Stimulated activated CD8-positive, alpha-beta memory T cell treated with anti-CD3 and anti-CD28 coated beads, Interleukin-15, amount 100 ng/mL, for 4 hours (primary cell): ENCODE results near the gene YIF1A.
"Not testable (repeated sequence)": the region's sequence is repeated elsewhere in the genome, so short reads cannot be mapped to it uniquely, and the experiment has no call there.

Experiments used
- DNase-seq, 2 donors: peaks; one replicate each; pipeline ENCODE4 v3.0.0-alpha.2; 2020; ENCODE audit warnings: low read depth in 2 of 2

Gene YIF1A

DNA sequence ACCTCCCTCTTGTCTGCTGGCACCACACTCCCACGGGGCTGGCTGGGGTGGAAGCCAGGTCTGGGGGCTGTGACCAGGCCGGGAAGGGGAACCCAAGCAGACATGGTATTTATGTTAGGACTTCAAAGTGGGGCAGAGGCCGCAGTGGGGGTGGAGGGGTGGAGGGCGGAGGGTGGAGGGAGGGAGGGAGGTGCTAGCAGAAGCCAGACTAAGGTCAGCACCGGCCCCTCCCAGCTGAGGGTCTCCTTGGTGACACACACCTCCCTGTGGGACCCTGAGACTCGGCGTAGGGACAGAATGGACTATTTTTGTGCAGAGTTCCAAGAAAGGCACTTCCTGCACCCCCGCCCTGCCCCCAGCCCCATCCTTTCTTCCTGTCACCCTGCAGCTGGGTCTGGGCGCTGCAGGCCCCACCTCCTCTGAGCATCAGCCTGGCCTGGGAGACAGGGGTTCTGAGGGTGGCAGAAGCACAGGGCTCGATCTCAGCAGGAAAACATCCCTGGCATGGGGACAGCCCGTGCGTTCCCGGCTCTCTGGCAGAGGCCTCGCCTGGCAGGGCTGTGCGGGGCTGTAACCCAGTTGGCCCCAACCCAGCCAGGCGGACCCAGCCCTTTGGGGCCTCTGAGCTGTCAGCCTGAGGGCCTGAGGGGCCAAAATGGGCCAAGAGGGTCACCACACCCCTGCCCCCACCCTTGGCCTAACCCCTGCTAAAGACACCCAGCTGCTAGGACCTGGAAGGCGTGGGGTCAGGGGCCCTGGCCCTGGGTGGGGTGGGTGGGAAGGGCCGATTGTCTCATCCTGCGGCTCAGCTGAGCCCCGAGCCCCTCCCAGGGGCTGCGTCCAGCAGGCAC lies 37.5 kb upstream of the YIF1A start:
- no peak for DNase-seq

DNA sequence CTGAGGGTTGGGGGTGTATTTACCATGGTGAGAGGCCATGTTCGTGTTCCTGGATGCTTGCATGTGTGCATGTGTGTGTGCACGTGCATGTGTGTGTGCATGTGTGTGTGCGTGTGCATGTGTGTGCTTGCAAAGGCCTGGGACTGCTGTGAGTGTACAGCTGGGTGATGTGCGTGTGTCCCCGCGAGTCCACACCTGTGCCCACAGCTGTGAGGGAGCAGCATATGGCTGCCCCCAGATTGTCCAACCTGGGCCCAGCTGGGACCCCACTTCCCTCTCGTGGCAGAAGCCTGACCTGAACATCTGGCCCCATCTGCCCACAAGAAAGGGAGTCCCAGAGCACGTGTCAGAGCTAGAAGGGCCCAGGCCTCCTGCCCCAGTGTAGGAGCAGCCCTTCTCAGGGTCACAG lies 36.3 kb upstream of the YIF1A start:
- no peak for DNase-seq

DNA sequence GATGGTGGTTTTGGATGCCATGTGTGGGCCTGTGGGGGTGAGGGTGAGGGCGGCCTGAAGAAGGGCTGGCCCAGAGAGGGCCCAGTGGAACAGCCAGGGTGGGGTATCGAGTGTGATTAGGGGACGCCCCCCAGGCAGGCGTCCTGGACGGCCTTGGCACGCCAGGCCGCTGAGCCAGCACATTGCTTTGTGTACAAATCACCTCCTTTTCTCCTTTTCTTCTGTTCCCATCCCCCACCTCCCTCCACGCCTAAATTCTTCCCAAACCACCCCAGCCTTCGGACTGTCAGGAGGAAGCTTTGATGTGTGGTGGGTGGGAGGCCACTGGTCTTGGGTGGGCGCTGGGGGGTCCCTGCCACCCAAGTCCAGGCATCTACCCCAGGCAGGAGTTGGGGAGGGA lies 35.7 kb upstream of the YIF1A start:
- no peak for DNase-seq

DNA sequence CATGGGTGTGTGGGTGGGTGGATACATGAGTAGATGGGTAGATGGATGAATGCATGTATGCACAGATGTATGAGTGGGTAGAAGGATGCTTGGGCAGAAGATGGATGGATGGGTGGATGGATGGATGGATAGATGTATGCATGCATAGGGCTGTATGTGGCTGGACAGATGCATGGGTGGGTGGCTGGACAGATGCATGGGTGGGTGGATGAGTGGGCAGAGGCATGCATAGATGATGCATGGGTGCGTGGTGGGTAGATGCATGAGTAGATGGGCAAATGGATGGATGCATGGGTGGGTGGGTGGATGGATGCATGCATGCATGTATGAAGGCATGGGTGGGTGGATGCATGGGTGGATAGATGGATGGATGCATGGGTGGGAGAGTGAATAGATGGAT lies 34.7 kb upstream of the YIF1A start:
- DNase-seq = no peak

DNA sequence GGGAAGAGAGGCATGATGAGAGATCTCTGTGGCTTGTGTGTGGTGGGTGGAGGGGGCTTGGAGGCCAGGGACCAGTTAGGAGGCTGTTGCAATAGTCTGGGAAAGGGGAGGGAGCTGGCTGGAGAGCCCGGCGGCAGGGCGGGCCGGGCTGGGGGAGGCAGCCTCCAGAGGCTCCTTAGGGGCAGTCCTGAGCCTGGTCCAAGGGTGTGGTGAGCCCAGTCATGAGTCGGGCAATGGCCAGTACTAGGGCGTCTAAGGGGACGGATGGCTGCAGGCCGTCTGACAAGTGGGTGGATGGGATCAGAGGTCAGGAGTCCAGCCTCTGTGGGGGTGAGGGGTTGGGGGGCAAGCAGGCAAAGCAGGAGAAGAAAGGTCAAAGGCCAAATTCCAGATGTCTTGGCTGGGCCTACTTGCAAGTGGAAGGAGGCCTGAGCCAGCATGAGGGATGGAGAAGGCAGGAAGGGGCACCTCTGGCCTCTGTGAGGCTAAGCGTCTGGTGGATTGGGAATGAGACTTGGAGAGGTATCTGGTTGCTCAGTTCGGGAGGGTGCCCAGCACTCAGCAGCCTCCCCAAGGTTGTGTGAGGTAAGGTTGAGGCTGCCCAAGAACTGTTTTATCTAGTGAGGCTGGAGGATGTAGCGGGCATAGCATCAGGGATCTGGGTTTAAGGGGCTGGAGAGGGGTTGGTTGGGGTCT lies 33.9 kb upstream of the YIF1A start:
- DNase-seq = no peak

DNA sequence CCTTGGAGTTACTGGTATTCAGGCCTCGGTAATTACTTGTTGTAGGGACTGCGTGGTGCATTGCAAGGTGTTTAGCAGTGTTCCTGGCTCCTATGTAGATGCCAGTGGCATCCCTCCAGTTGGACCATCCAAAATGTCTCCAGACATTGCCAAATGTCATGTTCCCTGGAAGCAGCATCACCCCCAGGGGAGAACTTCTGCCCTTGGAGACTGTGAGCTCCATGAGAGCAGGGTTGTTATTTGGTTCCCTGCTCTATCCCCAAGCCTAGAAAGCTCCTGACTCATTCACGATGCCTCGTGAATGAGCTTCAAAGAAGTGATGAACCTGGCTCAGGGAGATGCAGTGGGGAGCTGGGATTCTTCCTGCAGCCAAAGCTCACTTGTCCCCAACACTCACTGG lies 32.7 kb upstream of the YIF1A start:
- DNase-seq = no peak

DNA sequence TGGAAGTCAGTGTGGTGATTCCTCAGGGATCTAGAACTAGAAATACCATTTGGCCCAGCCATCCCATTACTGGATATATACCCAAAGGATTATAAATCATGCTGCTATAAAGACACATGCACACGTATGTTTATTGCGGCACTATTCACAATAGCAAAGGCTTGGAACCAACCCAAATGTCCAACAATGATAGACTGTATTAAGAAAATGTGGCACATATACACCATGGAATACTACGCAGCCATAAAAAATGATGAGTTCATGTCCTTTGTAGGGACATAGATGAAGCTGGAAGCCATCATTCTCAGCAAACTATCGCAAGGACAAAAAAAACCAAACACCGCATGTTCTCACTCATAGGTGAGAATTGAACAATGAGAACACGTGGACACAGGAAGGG lies 31.8 kb upstream of the YIF1A start:
- DNase-seq = not testable (repeated sequence)

DNA sequence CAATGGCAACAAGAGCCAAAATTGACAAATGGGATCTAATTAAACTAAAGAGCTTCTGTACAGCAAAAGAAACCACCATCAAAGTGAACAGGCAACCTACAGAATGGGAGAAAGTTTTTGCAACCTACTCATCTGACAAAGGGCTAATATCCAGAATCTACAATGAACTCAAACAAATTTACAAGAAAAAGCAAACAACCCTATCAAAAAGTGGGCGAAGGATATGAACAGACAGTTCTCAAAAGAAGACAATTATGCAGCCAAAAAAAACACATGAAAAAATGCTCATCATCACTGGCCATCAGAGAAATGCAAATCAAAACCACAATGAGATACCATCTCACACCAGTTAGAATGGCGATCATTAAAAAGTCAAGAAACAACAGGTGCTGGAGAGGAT lies 31.3 kb upstream of the YIF1A start:
- DNase-seq = not testable (repeated sequence)

DNA sequence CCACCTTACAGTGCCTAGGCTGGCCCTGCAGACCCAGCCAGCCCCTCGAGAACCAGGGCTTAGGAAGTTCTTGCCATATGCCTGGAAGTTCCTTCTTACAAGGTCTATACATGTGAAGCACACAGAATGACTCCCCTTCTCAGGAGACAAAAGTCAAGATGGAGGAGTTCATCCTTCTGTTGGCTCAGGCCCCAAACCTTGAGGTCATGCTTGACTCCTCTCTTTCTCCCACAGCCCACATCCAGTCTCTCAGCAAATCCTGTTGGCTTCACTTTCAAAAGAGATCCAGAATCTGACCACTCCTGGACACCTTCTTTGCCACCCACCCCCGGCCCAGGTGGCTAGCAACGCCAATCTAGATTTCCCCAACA lies 29.6 kb upstream of the YIF1A start:
- no peak for DNase-seq

DNA sequence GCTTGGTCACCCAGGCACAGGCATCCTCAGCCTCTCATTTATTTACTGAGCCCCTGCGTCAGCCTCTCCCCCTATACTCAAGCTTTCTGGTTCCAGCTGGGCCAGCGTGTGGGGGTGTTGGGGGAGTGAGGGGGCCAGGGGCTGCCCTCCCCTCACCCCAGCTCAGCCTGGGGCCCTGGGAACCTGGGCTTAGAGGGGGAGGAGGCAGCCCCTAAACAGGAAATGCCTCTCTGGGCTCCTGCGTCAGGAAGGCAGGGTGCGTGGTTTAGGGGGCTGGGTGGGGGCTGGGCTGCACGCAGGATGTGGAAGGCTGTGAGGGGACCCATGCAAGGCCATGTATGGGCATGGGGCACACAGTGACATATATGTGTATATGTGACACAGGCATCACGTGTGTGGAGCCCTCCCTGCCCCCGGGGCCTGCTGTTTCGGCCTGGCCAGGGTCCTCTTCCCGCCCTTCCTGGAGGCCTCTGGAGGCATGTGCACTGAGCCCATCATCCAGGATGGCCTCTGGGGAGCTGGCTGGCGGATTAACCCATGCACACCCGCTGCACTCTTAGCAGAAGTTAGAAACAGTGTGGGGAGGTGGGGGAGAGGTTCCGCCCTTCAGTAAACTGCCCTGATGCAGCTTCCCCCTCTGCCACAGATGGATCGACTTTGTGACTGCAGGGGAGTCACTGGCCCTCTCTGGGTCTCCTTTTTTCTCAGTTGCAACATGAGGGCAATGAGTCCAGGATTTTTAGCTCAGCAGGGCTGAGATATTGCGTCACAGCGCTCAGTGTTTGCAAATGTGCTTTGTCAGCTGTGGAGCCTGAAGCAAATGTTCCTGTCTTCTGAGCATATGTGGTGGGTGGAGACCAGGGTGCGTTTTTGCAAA lies 29.0 kb upstream of the YIF1A start:
- DNase-seq = peak in 1 of 2 donors; percentile 34

DNA sequence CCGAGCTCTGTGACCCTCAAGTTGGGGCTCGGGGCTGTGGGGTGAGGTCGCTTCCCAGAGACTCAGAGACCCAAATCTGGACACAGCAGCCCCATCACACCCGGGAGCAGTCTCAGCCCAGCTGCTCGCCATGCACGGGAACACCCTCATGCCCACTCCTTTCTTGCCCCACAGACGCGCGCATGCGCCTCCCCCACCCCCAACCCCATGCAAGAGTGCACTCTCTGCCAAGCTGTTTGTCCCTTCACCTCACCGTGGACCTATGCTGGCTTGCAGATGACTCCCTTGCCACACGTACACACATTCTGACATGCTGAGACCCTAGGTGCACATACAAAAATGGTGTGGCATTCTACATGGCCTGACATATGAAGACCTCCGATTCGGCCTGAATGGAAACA lies 28.4 kb upstream of the YIF1A start:
- no peak for DNase-seq

DNA sequence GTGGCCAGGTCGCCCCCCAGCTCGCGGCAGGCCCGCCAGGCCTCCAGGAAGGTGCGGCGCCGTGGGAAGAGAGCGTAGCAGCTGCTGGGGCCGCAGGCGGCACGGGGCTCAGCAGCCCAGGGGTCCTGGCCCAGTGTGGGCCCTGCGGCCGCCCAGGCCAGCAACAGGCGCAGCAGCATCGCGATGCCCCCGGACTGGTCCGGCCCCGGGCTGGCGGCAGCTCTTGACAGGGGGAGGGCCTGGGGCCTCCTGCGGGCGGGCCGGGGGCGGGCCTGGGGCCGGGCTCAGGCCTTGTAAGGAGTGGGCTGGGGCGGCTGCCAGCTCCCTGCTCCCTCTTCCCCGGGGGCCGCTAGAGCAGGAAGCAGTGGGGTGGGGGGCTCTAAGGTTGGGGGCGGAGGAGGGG lies 27.9 kb upstream of the YIF1A start, which contains the start of gene CD248:
Gene CD248, minus strand, starts transcription at position 196 of the 403 bp plus-strand sequence. Its CDS starts 17 bp downstream, at position 179.
- DNase-seq = no peak

DNA sequence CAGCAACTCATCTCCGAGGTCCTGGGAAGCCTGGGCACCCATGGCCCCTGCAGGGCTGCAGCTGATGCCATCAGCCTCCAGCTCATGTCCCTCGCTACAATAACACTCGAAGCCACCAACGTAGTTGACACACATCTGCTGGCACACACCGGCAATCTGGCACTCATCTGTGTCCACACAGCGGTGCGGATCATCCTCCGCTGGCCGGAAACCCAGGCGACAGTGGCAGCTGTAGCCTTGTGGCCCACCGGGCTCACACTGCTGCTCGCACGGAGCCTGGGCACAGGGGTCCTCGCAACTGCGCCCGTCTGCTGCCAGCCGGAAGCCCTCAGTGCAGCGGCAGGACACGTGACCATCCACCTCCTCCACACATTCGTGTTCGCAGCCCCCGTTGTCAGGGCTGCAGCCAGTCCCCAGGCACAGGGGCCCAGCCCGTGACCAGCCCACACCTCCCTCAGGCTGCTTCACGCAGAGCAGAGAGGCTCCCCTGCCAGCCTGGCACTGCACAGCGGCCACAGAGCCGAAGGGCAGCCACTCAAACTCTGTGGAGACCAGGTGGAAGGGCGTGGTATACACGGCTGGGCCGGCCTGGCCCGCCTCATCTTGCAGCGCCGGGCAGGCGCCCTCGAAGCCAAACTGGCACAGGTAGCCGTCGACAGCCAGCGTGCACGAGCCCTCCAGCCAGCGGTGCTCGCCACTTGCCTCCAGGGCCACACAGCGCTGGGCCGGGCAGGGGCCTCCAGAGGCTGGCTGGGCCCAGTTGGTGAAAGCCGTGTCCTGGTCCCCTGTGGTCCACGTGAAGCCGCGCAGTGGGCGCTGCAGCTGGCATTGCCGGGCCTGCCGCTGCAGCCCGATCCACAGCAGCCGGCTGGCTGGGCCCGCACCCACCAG lies 27.2 kb upstream of the YIF1A start:
- no peak for DNase-seq

DNA sequence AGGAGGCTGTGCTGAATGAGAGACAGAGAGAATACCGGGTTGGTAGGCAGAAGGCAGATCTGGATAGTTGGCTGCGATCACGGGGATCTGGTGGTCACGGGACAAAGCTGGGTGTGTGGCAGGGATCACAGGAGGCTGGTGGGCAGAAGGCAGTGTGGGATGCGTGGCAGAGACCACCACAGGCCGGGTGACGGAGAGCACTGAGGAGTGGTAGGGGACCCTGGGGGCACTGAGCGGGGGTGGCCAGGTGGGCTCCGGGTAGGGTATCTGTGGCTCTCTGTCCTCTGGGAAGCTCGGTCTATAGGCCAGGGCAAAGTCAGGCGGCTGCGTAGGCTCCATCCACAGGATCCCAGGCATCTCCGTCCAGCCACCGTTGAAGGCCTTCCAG lies 26.5 kb upstream of the YIF1A start:
- no peak for DNase-seq

DNA sequence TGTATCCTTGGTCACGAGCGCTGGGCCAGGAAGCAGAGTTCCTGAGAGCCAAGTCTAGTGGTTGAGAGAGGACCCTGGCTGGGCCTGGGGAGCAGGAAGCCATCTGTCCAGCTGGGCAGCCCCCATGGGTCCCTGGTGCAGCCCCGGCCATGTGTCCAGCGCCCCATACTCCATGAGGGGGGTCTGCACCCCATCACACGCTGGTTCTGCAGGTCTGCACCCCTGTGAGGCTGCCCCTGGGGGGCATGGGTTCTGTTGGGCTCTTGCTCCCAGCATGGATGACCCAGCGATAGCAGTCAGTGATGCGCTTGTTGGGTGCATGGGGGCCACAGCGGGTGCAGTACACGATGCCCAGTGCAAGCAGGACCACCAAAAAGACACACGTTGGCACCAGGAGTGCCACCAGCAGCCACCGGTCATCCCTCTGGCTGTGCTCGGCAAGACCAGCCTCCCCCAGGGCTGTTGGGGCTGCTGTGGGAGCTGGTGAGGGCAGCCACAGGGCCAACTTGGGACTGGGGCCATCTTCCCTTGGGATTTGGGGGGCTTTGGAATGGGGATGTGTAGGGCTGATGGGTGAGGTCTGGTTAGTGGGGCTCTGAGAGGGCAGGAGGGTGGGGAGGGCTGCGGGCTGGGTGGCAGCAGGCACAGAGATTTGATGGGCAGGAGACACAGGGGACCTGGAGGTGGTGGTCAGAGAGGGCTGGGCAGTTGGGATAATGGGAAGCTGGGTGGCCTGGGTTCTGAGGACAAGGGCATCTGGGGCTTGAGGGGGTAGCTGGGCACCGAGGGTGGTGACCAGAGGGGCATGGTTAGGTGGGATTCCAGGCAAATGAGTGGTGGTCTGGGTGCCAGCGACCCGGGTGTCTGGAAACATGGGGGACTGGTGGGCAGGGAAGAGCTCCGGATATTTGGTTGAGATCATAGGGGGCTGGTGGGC lies 25.9 kb upstream of the YIF1A start:
- no peak for DNase-seq

DNA sequence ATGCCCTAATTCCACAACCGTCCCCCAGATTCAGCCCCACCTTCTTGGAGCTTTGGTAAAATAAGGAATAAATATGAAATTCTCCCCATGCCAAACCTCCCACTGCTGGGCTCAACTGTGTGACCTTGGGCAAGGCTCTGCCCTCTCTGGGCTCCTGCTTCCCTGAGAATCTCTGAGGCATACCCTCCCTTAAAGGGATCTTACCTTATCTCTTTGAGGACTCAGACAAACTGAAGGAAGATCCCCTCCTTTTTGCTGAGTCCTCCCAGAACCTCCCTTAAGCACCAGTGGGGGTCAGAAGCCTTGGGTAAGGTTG lies 25.2 kb upstream of the YIF1A start:
- no peak for DNase-seq

DNA sequence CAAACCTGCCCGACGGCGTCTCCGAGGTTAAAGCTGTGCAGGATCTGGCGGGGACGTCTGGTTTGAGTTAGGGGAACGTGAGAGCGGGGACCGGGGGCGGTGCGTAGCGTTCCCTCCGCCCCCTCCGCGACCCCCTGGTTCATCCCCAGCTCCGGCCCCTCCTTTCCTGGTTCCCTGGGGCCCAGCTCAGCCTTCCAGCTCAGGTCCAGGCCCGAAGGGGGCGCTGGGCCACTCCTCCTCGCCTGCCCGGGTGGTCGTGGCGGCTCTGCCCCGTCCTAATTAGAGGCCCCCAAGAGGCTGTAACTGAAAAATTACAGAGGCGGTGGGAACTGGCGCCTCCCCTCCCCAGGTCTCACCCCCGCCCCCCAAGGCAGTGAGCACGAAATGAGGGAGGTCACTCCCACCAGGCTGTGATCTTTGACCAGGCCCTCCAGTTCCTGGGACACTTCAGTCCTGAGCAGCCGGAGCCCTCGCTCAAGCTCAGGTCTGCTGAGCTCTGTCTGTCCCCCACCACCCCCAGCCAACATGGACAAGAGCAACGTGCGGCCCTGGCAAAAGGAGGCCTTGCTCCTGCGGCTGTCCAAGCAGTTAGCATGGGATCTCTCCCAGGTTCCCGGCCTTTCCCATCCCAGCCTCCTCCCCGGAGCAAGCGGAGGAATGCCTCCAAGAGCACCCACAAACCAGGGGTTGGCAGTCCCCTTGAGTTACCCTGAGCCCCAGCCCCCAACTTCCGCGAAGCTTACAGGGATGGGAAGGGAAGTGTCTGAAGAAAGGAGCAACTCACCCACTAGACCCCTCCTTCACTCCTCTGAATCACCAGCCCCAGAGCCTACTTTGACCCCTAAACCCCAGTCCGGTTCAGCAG lies 24.6 kb upstream of the YIF1A start:
- DNase-seq = no peak

DNA sequence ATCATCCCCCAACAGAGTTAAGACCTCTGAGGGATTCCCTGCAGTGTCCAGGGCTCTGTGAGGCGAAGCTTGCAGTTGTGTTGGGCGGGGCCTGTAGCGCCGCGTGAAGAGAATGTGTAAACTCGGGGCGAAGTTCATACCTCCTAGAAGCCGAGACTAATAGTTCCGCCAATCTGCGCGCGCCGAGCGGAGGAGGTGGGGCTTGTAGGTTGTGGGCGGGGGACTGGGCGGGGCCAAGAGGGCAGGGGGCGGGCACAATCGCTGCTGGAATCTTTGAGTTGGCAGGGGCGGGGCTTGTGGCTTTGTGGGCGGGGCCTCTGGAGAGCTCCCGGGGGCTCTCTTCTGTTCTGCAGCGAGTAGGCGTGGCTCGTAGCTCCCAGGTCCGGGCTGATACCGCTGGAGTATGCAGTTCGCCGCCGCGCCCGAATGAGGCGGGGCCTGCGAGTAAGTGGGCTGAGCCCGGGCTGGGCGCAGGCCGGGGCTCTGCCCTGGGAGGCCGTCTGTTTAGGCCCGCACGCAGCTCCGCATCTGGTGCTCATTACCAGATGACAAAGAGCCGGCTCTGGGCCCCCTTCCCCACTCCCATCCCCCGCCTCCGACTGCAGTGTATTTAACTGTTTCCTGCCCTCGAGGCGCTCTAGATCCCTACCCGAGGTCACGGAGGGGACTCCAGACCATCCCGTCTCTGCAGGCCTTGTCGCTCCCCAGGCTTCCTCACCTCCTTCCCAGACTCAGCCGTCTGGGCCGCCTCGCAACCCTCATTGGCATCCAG lies 23.8 kb upstream of the YIF1A start:
- DNase-seq = peak; percentile 89 to 96
